Nephron (organoid): Measurements from ENCODE around the gene EEPD1.

Source experiments
- H3K27ac Mint-ChIP-seq, 3 experiments: 2 replicates each; pipeline ENCODE4 v1.8.0; 2020; ENCODE audit warnings: mixed read lengths in 3 of 3, mild to moderate bottlenecking in 2 of 3, moderate library complexity in 1 of 3
- H3K27me3 Mint-ChIP-seq: 2 replicates; pipeline ENCODE4 v1.8.0; 2021; ENCODE audit warnings: low read depth, mild to moderate bottlenecking, moderate library complexity, mixed read lengths
- H3K36me3 Mint-ChIP-seq: 2 replicates; pipeline ENCODE4 v1.8.0; 2020; ENCODE audit warnings: low read depth, mixed read lengths
- H3K4me1 Mint-ChIP-seq: 2 replicates; pipeline ENCODE4 v1.8.0; 2020; ENCODE audit warnings: mixed read lengths
- H3K4me3 Mint-ChIP-seq, 3 experiments: 2 replicates each; pipeline ENCODE4 v1.8.0; 2020; ENCODE audit warnings: mild to moderate bottlenecking in 3 of 3, mixed read lengths in 3 of 3, moderate library complexity in 2 of 3
- H3K9me3 Mint-ChIP-seq: 2 replicates; pipeline ENCODE4 v1.8.0; 2020; ENCODE audit warnings: mixed read lengths
- CTCF ChIP-seq, 3 experiments: fragments of 200-600 bp; sonication (generic); IDR thresholded peaks; one replicate each; pipeline ENCODE4 v1.5.0; 2021; ENCODE audit warnings: antibody characterized with exemption in 3 of 3; ENCODE audit not compliant: unreplicated experiment in 3 of 3

The EEPD1 gene

GRCh38 chr7:36288501-36288900, 135.4 kb downstream of the EEPD1 start:
- peaks cover 37% of the 10 kb centered on the region for H3K4me1 Mint-ChIP-seq
- no peak overlapping the region for H3K4me3 Mint-ChIP-seq
- H3K27me3 Mint-ChIP-seq: peaks cover 13% of the 10 kb centered on the region
- H3K36me3 Mint-ChIP-seq: peaks cover 26% of the 10 kb centered on the region
- no peak for TF ChIP-seq CTCF (IDR thresholded peaks at IDR 0.05; ENCODE audit: unreplicated experiment in 3 of 3)
- no peaks in the 10 kb centered on the region for H3K9me3 Mint-ChIP-seq
- H3K27ac Mint-ChIP-seq: peak overlapping the region in 2 of 3 experiments; percentile 40 to 74

GRCh38 chr7:36289833-36290661, 137.0 kb downstream of the EEPD1 start:
- TF ChIP-seq CTCF (IDR thresholded peaks at IDR 0.05; ENCODE audit: unreplicated experiment in 3 of 3): no peak
- H3K4me1 Mint-ChIP-seq: peaks cover 31% of the 10 kb centered on the region

GRCh38 chr7:36291387-36292316, 138.6 kb downstream of the EEPD1 start:
- peak overlapping the region; percentile 94 to 96 (median 95) for H3K27ac Mint-ChIP-seq
- peaks cover 23% of the 10 kb centered on the region for H3K36me3 Mint-ChIP-seq
- H3K4me3 Mint-ChIP-seq: peak overlapping the region; percentile 61 to 71 (median 68)
- peaks cover 29% of the 10 kb centered on the region for H3K4me1 Mint-ChIP-seq
- peaks cover 4% of the 10 kb centered on the region for H3K27me3 Mint-ChIP-seq
- no peaks in the 10 kb centered on the region for H3K9me3 Mint-ChIP-seq
- TF ChIP-seq CTCF (IDR thresholded peaks at IDR 0.05; ENCODE audit: unreplicated experiment in 3 of 3): peak; percentile 99 to 100 (median 99)

More at GRCh38 chr7:36289833-36290661, 137.0 kb downstream of the EEPD1 start:
- H3K36me3 Mint-ChIP-seq: peaks cover 26% of the 10 kb centered on the region
- H3K9me3 Mint-ChIP-seq: no peaks in the 10 kb centered on the region
- peaks cover 4% of the 10 kb centered on the region for H3K27me3 Mint-ChIP-seq
- no peak overlapping the region for H3K4me3 Mint-ChIP-seq
- H3K27ac Mint-ChIP-seq: peak overlapping the region; percentile 19 to 95 (median 86)

GRCh38 chr7:36295090-36295489, 142.0 kb downstream of the EEPD1 start:
- Mint-ChIP-seq H3K27me3 (no peaks in the 10 kb centered on the region), H3K4me1 (peaks cover 20% of the 10 kb centered on the region), H3K36me3 (peaks cover 14% of the 10 kb centered on the region), H3K4me3 (no peak overlapping the region), H3K27ac (peak overlapping the region in 1 of 3 experiments; percentile 30), H3K9me3 (no peaks in the 10 kb centered on the region)
- TF ChIP-seq CTCF (IDR thresholded peaks at IDR 0.05; ENCODE audit: unreplicated experiment in 3 of 3): no peak

- Mint-ChIP-seq H3K4me3 (no peak overlapping the region), H3K36me3 (peaks cover 9% of the 10 kb centered on the region), H3K27me3 (no peaks in the 10 kb centered on the region), H3K4me1 (peaks cover 18% of the 10 kb centered on the region), H3K9me3 (no peaks in the 10 kb centered on the region), H3K27ac (no peak overlapping the region)
- no peak for TF ChIP-seq CTCF (IDR thresholded peaks at IDR 0.05; ENCODE audit: unreplicated experiment in 3 of 3)
Observed at GRCh38 chr7:36296284-36296683, 143.2 kb downstream of the EEPD1 start.
